Measurements from ENCODE around the gene DENND5B.

DENND5B gene

GRCh38 chr12:31368666-31369361 is 222.1 kb downstream of the DENND5B start:
- DNase-seq: no peak

- DNase-seq: no peak
These were observed 224.8 kb downstream of the DENND5B start for GRCh38 chr12:31366104-31366621.

DNA sequence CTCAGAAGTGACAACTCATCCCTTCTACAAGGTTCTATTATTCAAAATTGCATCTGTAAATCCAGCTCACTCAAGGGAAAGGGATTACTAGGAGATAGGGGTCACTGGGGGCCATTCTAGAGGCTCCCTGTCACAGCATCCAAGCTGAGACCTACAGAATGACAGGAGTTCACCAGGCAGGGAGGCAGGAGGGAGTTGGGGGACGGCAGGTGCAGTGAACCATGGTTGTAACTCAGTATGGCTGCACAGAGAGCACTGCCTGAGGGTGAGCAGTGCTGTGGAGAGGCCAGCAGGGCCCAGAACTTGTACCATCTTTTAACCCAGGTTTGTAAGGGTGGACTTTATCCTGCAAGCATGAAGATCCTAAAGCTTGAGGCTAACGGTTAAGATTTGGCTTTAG is 227.1 kb downstream of the DENND5B start:
- no peak for DNase-seq

DNA sequence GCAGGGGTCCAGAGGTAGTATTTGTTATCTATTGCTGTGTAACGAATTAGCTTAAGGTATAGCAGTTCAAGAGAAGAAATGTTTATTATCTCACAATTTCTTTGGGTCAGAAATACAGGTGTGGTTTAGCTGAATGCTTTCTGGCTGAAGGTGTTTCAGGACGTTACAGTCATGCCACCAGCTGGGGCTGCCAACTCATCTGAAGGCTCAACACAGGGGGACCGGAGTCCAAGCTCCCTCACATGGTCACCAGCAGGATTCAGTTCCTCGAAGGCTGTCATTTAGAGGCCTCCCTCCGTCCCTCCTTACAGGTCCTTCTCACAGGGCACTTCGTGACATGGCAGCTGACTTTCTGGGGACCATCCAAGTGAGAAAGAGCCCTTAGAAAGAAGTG is 227.5 kb downstream of the DENND5B start:
- no peak for DNase-seq

DNA sequence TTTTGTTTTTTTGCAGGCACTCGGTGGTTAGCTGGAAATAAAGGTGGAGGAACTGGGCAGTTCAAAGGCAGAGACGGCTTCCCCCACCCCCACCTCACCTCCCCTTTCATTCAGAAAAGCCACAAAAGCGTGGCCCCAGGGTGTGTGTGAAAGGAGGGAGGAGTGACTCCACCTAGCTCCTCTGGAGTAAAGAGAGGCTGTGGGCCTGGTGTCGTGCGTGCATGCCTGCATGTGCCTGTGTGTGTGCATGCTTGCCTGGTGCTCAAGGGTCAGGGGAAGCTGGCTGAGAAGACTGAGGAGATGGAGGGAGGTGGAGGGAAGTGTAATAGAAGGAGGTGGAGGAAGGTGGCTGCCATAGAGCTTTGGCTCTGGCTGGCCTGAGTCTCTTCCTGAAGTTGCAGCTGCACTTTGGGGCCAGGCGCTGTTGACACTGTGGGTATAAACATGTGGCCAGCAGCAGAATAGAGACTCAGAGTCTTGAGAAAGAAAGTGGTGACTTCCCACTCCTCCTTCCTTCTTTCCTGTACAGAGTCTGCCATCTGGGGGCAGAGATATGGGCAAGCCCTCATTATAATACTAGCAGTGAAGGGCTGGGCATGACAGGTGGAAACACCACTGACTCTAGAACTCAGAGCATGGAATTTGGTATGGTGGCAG is 228.0 kb downstream of the DENND5B start:
- no peak for DNase-seq

GRCh38 chr12:31362115-31362758 is 228.7 kb downstream of the DENND5B start:
- DNase-seq: no peak

DNA sequence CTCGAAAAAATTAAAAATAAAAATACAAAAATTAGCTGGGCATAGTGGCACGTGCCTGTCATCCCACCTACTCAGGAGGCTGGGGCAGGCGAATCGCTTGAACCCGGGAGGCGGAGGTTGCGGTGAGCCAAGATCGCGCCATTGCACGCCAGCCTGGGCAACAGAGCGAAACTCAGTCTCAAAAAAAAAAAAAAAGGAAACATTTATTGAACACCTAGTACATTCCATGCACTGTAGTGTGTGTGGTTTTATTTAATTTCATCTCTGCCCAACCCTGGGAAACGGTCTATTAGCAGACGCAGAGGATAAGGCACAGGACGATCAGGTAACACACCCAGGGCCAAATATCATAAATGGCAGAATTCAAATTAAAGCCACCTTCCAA is 229.2 kb downstream of the DENND5B start:
- no peak for DNase-seq

GRCh38 chr12:31355747-31356107 is 235.2 kb downstream of the DENND5B start:
- no peak for DNase-seq

DNA sequence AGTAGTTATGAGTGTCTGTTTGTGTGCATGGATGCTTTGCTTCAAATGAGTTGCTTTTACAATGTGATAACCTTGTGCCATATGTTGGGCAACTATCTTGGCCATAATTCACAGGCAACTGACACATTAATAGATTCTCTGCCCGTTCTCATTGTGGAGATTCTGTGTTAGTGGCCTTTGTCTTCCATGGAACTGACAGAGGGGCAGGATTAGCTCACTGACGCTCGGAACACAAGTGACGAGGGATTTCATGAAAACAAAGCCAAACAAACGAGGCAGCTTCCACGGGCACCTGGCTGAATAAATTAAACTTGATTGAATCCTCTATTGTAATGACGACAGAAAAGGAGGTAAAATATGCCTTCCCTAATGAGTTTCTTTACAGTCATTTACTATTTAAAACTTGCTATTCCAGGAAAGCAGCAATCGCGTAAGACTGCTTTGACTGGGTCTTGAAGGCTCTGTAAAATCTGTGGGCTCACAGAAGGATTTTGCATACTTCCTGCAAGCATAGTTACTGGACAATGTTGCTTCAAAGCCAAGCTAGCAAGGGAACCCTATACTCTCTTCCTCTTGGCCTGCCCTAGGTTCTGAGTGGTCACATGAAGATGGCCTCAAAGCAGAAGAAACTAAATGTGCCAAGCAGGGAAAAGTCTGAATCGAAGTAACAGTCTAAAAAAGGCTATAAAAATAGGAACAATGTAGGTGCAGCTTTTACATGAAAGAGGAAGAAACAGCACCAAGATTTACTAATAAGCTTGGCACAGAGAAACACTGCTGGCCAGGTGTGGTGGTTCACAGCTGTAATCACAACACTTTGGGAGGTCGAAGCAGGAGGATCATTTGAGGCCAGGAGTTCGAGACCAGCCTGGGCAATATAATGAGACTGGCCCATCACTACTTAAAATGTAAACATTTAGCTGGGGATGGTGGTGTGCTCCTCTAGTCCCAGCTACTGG is 236.9 kb downstream of the DENND5B start:
- no peak for DNase-seq

GRCh38 chr12:31346267-31346666 is 244.7 kb downstream of the DENND5B start:
- no peak for DNase-seq

DNA sequence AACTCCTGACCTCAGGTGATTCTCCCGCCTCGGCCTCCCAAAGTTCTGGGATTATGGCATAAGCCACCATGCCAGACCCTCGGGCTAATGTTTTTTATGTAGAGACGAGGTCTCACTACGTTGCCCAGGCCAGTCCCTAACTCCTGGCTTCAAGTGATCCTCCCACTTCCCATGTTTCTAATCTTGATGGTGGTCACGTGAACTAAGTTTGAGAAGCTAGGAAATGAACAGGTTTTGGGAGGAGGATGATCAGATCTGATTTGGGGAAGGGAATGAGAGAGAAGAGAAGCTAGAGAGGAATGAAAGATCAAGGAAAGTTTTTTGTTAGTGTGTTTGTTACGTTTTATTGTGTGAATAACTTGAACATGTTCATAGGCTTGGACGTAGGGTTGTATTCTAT is 247.8 kb downstream of the DENND5B start:
- DNase-seq: no peak

GRCh38 chr12:31342286-31342685 is 248.7 kb downstream of the DENND5B start:
- DNase-seq: no peak

DNA sequence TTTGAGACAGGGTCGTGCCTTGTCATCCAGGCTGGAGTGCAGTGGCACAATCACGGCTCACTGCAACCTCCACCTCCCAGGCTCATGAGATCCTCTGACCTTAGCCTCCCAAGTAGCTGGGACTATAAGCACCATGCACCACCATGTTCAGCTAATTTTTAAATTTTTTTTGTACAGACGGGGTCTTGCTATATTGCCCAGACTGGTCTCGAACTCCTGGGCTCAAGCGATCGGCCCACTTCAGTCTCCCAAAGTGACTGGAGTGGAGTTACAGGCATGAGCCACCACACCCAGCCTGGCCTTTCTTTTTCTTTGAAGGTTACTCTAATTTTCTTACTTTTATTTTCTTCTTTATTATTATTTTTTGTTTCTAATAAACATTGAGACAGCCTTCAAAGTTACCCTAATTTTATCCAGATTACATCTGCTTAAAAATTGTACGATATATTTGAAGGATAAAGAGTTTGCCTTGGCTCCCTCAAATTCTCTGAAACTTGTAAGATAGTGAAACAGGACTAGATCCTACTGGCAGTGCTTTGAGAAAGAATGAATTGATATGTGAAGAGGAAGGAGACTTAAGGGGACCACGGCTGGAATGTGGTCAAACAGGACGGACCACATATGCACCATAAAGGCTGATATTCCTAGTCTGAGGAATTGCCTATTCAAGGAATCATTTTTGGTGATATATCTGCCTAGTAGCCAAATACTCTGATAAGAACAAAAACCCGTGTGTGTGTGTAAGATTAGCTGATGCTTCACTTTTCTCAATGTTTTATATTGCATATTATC is 250.9 kb downstream of the DENND5B start:
- no peak for DNase-seq

GRCh38 chr12:31337952-31338351 is 253.0 kb downstream of the DENND5B start:
- no peak for DNase-seq
